OCI-LY7 (cell line): ENCODE data around the gene BMERB1. TPM values are rescaled to one million over a fixed set of nuclear protein-coding genes. Genes with fewer than 3 reads are reported as not detected.

ENCODE experiments used
- BruUV-seq: library from RNA; stranded (reverse); fragments of 400-500 nt; replicated peaks from 2 replicates; lab custom pipeline; 2021; lab: Mats Ljungman, UMichigan
- CTCF ChIA-PET: fragments of 300-600 bp; sonication (Branson Sonifier 250); formaldehyde crosslinking; loops from one replicate; lab custom pipeline; 2022; ENCODE audit warnings: antibody characterized with exemption; ENCODE audit not compliant: unreplicated experiment; lab: Charles Lee
- POLR2A ChIA-PET: fragments of 300-600 bp; sonication (Branson Sonifier 250); formaldehyde crosslinking; loops from one replicate; lab custom pipeline; 2022; ENCODE audit warnings: antibody characterized with exemption; lab: Charles Lee
- DNase-seq: peaks from one replicate; pipeline ENCODE4 v3.0.0-alpha.2; 2015; ENCODE audit warnings: low spot score
- H2AFZ ChIP-seq: fragments of 200-600 bp; sonication (generic), shearing (Covaris generic); 2 replicates; pipeline ENCODE4 v1.6.1; 2014; ENCODE audit warnings: mild to moderate bottlenecking, antibody characterized with exemption, low read length, moderate library complexity
- H3K27ac ChIP-seq: fragments of 200-600 bp; sonication (generic); 2 replicates; pipeline ENCODE4 v1.5.1; 2014; ENCODE audit warnings: mixed run types, low read depth, mild to moderate bottlenecking, moderate library complexity, low read length, inconsistent platforms; ENCODE audit not compliant: poor library complexity, severe bottlenecking
- H3K36me3 ChIP-seq: fragments of 200-600 bp; sonication (generic); 2 replicates; pipeline ENCODE4 v1.6.1; 2014; ENCODE audit warnings: mild to moderate bottlenecking, antibody characterized with exemption, low read length, moderate library complexity, mixed read lengths; ENCODE audit not compliant: insufficient read depth
- H3K4me1 ChIP-seq: fragments of 200-600 bp; sonication (generic); 2 replicates; pipeline ENCODE4 v1.5.1; 2014; ENCODE audit warnings: mild to moderate bottlenecking, low read length; ENCODE audit not compliant: insufficient read depth, poor library complexity, severe bottlenecking
- H3K4me2 ChIP-seq: fragments of 200-600 bp; sonication (generic); 2 replicates; pipeline ENCODE4 v1.6.1; 2014; ENCODE audit warnings: mild to moderate bottlenecking, low read length
- H3K4me3 ChIP-seq: fragments of 200-600 bp; sonication (generic); 2 replicates; pipeline ENCODE4 v1.5.1; 2014; ENCODE audit warnings: mild to moderate bottlenecking, low read depth, low read length; ENCODE audit not compliant: poor library complexity, severe bottlenecking
- H3K79me2 ChIP-seq: fragments of 200-600 bp; sonication (generic); 2 replicates; pipeline ENCODE4 v1.6.1; 2016; ENCODE audit warnings: low read depth, mild to moderate bottlenecking, low read length, moderate library complexity, mixed read lengths; ENCODE audit not compliant: insufficient read depth
- H3K9me2 ChIP-seq: fragments of 200-600 bp; sonication (generic); 2 replicates; pipeline ENCODE4 v1.6.1; 2016; ENCODE audit warnings: mild to moderate bottlenecking, low read length, mixed read lengths; ENCODE audit not compliant: insufficient read depth
- H3K9me3 ChIP-seq: fragments of 200-600 bp; sonication (generic); 2 replicates; pipeline ENCODE4 v1.6.1; 2014; ENCODE audit warnings: mild to moderate bottlenecking, mixed run types, low read length, mixed read lengths
- H4K20me1 ChIP-seq: fragments of 200-600 bp; sonication (generic); 2 replicates; pipeline ENCODE4 v1.6.1; 2014; ENCODE audit warnings: mild to moderate bottlenecking, antibody characterized with exemption, low read length, moderate library complexity, mixed read lengths; ENCODE audit not compliant: insufficient read depth
- CTCF ChIP-seq: fragments of 200-600 bp; sonication (generic); conservative IDR thresholded peaks from 2 replicates; pipeline ENCODE4 v1.5.1; 2014; ENCODE audit warnings: mild to moderate bottlenecking, antibody characterized with exemption, low read length, moderate library complexity, mixed read lengths
- EZH2phosphoT487 ChIP-seq: fragments of 200-600 bp; sonication (generic); IDR thresholded peaks from 2 replicates; pipeline ENCODE4 v1.6.1; 2018; ENCODE audit warnings: low read depth, borderline replicate concordance, mild to moderate bottlenecking, mixed run types, antibody characterized with exemption, low read length, moderate library complexity, mixed read lengths
- intact Hi-C: fragments of 100-400 bp; cut with micrococcal nuclease; formaldehyde crosslinking; loops from one replicate; pipeline ENCODE4 v1.10.0; 2022; ENCODE audit not compliant: unreplicated experiment
- total RNA-seq, 2 experiments: library from RNA; depleted of rRNA in 1 of 2; stranded (reverse); fragments of >200 nt in 1 of 2; shearing (Covaris generic) in 1 of 2; gene quantifications; 2 replicates each; pipeline ENCODE4 v1.2.3, GENCODE V29; 2014 to 2022

The BMERB1 gene
- total RNA-seq, 2 experiments from 2014 or later = not detected

GRCh38 chr16:15524966-15525365 is 90.6 kb downstream of the BMERB1 start:
- H3K9me2 ChIP-seq = no peaks in the 10 kb centered on the region
- peaks cover 4% of the 10 kb centered on the region for H3K4me1 ChIP-seq
- no peaks in the 10 kb centered on the region for H4K20me1 ChIP-seq
- H3K4me3 ChIP-seq = no peak overlapping the region
- H3K27ac ChIP-seq = no peak overlapping the region
- no peaks in the 10 kb centered on the region for H3K9me3 ChIP-seq
- no peak for DNase-seq
- POLR2A ChIA-PET = no interaction called here
- H2AFZ ChIP-seq = no peak overlapping the region
- H3K4me2 ChIP-seq = no peak overlapping the region
- TF ChIP-seq EZH2phosphoT487 (no peak), CTCF (no peak)
- CTCF ChIA-PET = no interaction called here
- no TSS peak for BruUV-seq
- H3K79me2 ChIP-seq = no peaks in the 10 kb centered on the region
- intact Hi-C loops = loop anchor here (10.0 kb wide), 2 partner anchors 50 to 180 kb away; no protein-coding TSS in a partner anchor
- no peaks in the 10 kb centered on the region for H3K36me3 ChIP-seq

GRCh38 chr16:15526097-15526496 is 91.7 kb downstream of the BMERB1 start:
- Histone ChIP-seq H4K20me1 (no peaks in the 10 kb centered on the region), H3K4me2 (no peak overlapping the region), H3K9me2 (no peaks in the 10 kb centered on the region), H3K4me3 (no peak overlapping the region), H3K4me1 (peaks cover 4% of the 10 kb centered on the region), H3K27ac (no peak overlapping the region), H2AFZ (no peak overlapping the region), H3K9me3 (no peaks in the 10 kb centered on the region), H3K36me3 (no peaks in the 10 kb centered on the region), H3K79me2 (no peaks in the 10 kb centered on the region)
- intact Hi-C loops = loop anchor here (10.0 kb wide), 2 partner anchors 51 to 179 kb away; no protein-coding TSS in a partner anchor
- ChIA-PET CTCF (no interaction called here), POLR2A (no interaction called here)
- TF ChIP-seq CTCF (no peak), EZH2phosphoT487 (no peak)
- BruUV-seq = no TSS peak
- DNase-seq = no peak

GRCh38 chr16:15526731-15527130 is 92.3 kb downstream of the BMERB1 start:
- Histone ChIP-seq H3K4me2 (no peak overlapping the region), H3K27ac (no peak overlapping the region), H3K36me3 (no peaks in the 10 kb centered on the region), H3K4me3 (no peak overlapping the region), H3K9me2 (no peaks in the 10 kb centered on the region), H3K79me2 (no peaks in the 10 kb centered on the region), H3K4me1 (peaks cover 4% of the 10 kb centered on the region), H4K20me1 (no peaks in the 10 kb centered on the region), H3K9me3 (no peaks in the 10 kb centered on the region), H2AFZ (no peak overlapping the region)
- no peak for TF ChIP-seq EZH2phosphoT487
- intact Hi-C loops = loop anchor here (10.0 kb wide), 2 partner anchors 52 to 178 kb away; no protein-coding TSS in a partner anchor
- DNase-seq = no peak
- ChIA-PET CTCF (no interaction called here), POLR2A (no interaction called here)
- no TSS peak for BruUV-seq
